ENCODE data around the gene GIT2.

- TF ChIP-seq CTCF (IDR thresholded peaks at IDR 0.05) (no peak), POLR2A (IDR thresholded peaks at IDR 0.05) (no peak), EP300 (IDR thresholded peaks at IDR 0.05) (no peak)
Measured at GRCh38 chr12:109920261-109920780, 75.8 kb downstream of the GIT2 start.

Data from tibial nerve (tissue), 4 donors.